Epithelial cell of esophagus (primary cell): Measurements from ENCODE around the gene KCNQ1OT1.

ENCODE experiments used
- DNase-seq: peaks from one replicate; pipeline ENCODE4 v3.0.0; 2010; ENCODE audit warnings: low read depth
- H3K4me3 ChIP-seq: 2 replicates; pipeline ENCODE4 v1.5.1; 2011; ENCODE audit warnings: mild to moderate bottlenecking, low read length, control low read depth
- TF ChIP-seq, protein P1 (sequence below): IDR thresholded peaks from 2 replicates; pipeline ENCODE4 v1.5.1; 2011; ENCODE audit warnings: low read depth, mild to moderate bottlenecking, low read length, control low read depth, inconsistent platforms; ENCODE audit not compliant: insufficient read depth; ENCODE audit errors: missing control alignments

KCNQ1OT1 gene

DNA sequence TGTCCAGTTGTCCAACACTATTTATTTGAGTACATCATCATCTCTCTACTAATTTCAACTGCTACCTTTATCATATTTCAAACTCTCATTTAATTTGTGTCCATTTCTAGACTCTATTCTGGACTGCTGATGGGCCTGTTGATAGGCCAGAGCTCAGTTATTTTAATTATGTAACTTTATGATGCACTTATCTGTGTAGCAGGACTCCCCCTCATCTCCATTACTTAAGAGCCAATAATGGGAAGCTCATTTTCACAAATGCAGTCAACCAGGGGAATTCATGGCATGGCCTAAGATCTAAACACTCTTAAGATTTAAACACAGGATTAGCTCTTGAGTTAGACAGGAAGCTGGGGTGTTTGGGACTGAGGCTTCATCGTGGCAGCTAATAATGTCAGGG lies 21.4 kb downstream of the KCNQ1OT1 start:
- no peak for DNase-seq
- TF ChIP-seq, protein P1, sequence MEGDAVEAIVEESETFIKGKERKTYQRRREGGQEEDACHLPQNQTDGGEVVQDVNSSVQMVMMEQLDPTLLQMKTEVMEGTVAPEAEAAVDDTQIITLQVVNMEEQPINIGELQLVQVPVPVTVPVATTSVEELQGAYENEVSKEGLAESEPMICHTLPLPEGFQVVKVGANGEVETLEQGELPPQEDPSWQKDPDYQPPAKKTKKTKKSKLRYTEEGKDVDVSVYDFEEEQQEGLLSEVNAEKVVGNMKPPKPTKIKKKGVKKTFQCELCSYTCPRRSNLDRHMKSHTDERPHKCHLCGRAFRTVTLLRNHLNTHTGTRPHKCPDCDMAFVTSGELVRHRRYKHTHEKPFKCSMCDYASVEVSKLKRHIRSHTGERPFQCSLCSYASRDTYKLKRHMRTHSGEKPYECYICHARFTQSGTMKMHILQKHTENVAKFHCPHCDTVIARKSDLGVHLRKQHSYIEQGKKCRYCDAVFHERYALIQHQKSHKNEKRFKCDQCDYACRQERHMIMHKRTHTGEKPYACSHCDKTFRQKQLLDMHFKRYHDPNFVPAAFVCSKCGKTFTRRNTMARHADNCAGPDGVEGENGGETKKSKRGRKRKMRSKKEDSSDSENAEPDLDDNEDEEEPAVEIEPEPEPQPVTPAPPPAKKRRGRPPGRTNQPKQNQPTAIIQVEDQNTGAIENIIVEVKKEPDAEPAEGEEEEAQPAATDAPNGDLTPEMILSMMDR, result no peak
- H3K4me3 ChIP-seq, result no peak overlapping the region

DNA sequence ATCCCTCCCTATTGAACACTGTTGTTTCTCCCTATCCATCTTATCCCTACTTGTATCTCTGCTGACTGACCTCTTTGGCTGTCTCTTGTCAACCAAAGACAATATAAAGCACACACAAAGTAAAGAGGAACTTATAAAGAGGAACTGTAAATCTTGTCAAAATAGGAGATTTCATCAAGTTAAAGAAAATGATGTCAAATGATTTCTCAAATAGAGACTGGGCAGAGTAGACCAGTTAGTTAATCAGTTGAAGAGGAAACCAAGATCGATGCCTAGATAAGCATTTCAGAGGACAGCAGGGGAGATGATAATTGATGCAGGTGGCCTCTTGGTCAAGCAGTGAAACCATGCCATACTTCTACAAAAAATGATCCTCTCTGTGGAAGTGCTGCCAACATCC lies 22.7 kb downstream of the KCNQ1OT1 start:
- TF ChIP-seq, protein P1, result no peak
- DNase-seq, result no peak
- no peak overlapping the region for H3K4me3 ChIP-seq

DNA sequence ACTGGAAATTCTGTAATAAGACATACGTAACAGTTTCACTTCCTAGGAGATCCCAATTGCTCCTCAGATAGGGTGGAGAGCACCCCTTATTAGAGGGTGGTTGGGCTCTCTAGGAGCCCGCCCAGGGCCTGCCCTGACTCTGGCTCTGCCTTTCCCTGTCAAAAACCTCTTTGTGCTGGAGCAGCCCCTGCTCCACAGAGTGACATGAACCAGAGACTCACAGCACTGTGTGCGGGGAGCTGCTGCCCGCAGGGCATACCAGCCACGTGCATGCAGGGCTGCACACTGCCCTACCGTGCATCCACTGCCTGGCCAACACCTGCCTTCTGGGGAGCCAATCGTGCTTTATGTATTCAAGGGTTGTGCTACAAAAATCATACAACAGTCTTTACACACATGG lies 24.3 kb downstream of the KCNQ1OT1 start:
- no peak for DNase-seq
- TF ChIP-seq, protein P1, result no peak
- no peak overlapping the region for H3K4me3 ChIP-seq

DNA sequence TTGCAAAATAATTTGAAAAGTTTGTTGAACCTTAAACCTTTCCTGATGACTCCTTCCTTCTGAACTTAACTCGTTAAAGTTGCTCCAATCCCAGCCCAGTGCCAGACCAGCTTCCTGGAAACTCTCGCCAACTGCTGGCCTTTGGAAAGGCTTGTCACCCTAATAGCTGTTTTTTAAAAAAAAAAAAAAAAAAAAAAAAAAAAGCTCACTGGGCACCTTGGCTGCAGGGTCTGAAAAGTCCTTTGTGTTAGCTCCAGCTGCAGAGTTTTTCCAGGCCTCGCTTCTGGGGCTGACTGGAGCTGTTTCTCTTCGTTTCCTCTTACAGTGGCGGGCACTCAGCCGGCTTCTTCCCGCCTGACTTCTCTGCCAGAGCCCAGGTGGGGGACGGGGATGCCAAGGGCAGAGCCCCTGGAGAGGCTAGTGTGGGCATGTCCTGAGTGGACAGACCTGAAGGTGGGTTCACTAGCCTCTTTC lies 25.1 kb downstream of the KCNQ1OT1 start:
- DNase-seq, result no peak

DNA sequence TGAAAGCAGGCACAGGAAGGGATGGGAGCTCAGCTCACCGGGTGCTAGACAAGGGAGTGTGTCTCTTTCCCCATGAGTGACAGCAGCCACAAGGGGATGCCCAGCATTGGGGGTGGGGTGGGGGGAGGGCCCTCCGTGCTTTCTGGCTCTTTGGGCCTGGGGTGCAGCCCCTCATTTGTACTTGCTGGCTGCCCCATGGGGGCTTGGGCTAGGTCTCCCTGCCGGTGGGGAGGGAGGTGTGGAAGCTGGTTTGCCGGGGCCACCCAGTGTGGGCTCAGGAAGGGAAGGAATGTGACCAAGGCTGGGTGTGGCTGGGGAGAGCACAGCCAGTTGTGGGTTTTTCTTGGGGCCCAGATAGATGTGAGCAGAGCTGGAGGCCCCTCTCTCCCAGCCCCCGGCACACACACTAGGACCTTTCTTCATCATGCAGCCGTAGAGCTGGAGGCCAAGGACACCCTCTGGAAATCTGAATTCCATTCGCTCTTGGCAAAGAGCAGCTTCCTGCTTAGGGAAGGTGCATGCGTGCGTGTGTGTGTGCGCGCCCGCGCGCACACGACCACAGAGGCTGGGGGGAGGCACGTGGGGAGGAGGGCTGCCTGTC lies 25.8 kb downstream of the KCNQ1OT1 start:
- DNase-seq, result no peak
- no peak overlapping the region for H3K4me3 ChIP-seq
- TF ChIP-seq, protein P1, result no peak

More for the DNA sequence above, 25.1 kb downstream of the KCNQ1OT1 start:
- no peak overlapping the region for H3K4me3 ChIP-seq
- TF ChIP-seq, protein P1, result no peak

DNA sequence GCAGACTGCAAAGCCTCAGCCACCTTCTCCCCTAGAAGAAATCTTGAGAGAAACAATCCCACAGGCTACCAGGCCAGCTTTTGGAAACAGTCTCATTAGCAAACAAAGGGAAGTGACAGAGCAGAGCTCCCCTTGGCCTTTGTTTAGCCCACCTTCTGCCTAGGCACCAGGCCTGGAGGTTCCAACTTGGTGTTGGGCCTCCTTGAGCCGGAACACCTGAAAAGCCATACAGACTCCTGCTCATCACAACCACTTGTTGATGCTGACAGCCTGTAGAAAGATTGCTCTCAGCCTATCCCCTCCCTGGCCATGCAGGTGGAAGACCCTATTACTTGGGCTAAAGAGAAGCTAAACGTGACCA lies 26.6 kb downstream of the KCNQ1OT1 start:
- no peak overlapping the region for H3K4me3 ChIP-seq
- TF ChIP-seq, protein P1, result no peak
- no peak for DNase-seq
